Caki2 (cell line): ENCODE results near the gene FAM78B. TPM values are rescaled to one million over a fixed set of nuclear protein-coding genes. Genes with fewer than 3 reads are reported as not detected.

Experiments used
- DNase-seq: peaks from one replicate; pipeline ENCODE4 v3.0.0-alpha.2; 2015; ENCODE audit warnings: low read depth
- in situ Hi-C: cut with HindIII; loops from 2 replicates; pipeline ENCODE4 v1.10.0; 2016; ENCODE audit warnings: low sequenced_read_pairs, low pct_unique_long_range_greater_than_20kb, mixed read lengths
- total RNA-seq: library from RNA; depleted of rRNA; stranded (reverse); fragments of >200 nt; shearing (Covaris generic); gene quantifications from 2 replicates; pipeline ENCODE4 v1.2.3, GENCODE V29; 2014; ENCODE audit warnings: low replicate concordance; rRNA removed

Gene FAM78B
- total RNA-seq = 0.68 TPM in 1 of 2 replicates, not detected in the other

DNA sequence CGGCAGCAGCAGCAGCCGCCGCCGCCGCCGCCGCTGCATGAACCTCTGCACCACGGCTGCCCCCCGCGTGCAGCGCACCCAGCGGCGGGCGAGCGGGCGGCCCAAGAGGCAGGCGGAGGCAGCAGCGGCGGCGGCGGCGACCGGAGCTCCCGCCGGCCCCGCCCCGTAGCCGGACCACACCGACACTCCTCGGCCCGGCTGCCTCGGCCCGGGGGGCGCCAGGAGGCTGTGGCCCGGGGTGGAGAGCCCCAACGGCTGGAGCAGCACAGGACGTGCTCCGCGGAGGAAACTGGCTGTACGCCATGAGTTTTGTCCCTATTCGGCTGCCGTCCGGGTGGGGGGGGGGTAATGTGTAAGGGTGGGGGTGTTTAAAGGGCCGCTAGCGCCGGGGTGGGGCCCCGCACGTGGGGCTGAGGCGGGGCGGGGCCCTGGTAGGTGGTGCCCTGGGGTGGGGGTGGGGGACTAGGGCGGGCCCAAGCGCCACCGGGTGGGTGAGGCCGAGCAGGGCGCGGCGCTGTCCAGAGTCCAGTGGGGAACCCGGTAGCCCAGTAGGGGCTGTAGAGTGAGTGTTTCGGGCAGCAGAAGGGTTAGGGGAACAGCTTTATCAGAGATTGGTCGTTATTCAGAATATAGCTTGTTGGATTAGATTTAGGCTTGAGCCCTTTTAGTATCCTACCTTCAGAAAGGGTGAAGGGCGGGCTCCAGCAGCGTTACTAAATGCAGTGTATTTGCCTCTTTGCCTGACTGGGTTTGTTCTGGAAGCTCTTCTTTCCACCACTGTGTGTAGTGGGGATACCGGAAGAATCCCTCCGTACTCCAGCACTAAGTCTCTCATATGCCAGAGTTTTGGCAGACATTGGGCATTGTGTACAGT lies at the start of gene FAM78B:
Gene FAM78B, minus strand, starts transcription at position 304 of the 874 bp plus-strand sequence. CDS start 753 bp downstream, outside the sequence.
- DNase-seq = peak; percentile 68
- in situ Hi-C loops = no loop called here

- DNase-seq = no peak
- in situ Hi-C loops = no loop called here
Measured at GRCh38 chr1:166202546-166202945, 35.7 kb upstream of the FAM78B start.

- in situ Hi-C loops = no loop called here
- no peak for DNase-seq
Measured at GRCh38 chr1:166200743-166201142, 33.9 kb upstream of the FAM78B start.

GRCh38 chr1:166197597-166197996 lies 30.8 kb upstream of the FAM78B start:
- DNase-seq = peak; percentile 35
- in situ Hi-C loops = no loop called here

GRCh38 chr1:166197141-166197540 lies 30.3 kb upstream of the FAM78B start:
- peak; percentile 39 for DNase-seq
- in situ Hi-C loops = no loop called here

GRCh38 chr1:166193057-166193698 lies 26.4 kb upstream of the FAM78B start:
- in situ Hi-C loops = no loop called here
- no peak for DNase-seq

- in situ Hi-C loops = no loop called here
- DNase-seq = no peak
Measured at GRCh38 chr1:166190400-166190799, 23.6 kb upstream of the FAM78B start.

DNA sequence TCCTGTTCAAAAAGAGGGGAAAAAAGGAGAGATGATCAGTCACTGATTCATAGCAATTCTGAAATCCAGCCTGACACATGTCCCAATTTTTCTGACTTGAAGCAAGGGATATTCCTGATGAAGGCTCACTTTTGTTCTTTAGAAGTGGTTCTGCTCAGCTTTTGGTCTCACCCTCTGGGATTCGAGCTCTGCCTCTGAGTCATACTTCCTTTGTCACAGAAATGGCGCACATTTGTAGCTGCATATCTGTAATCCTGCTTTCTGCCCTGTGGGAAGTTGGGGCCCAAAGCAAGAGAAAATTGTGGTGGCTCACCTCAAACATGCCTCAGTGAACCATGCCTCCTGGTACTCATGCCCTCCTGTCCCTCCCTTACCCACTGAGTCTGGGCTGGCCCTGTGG lies 22.3 kb upstream of the FAM78B start:
- in situ Hi-C loops = no loop called here
- DNase-seq = no peak

DNA sequence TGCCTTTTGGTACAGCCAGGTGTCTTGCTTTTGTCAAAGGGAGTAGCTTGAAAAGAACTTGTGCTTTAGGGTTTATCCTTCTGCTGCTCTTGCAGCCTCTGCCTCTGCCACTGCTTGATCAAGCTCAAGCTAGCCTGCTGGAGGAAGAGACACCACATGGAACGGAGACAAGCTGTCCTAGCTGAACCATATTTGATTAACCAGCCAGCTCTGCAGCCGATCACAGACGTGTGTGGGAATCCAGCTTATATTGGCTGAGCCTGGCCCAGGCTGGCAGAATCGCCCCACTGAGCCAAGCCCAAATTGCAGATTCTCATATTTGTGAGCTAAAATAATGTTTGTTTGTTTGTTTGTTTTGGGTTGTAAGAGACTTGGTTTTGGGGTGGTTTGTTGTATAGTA lies 18.7 kb upstream of the FAM78B start:
- in situ Hi-C loops = no loop called here
- no peak for DNase-seq

- in situ Hi-C loops = no loop called here
- DNase-seq = no peak
Measured at GRCh38 chr1:166184897-166185296, 18.1 kb upstream of the FAM78B start.

- in situ Hi-C loops = no loop called here
- no peak for DNase-seq
Measured at GRCh38 chr1:166184012-166184411, 17.2 kb upstream of the FAM78B start.

- DNase-seq = no peak
- in situ Hi-C loops = no loop called here
Measured at GRCh38 chr1:166182281-166182680, 15.5 kb upstream of the FAM78B start.

DNA sequence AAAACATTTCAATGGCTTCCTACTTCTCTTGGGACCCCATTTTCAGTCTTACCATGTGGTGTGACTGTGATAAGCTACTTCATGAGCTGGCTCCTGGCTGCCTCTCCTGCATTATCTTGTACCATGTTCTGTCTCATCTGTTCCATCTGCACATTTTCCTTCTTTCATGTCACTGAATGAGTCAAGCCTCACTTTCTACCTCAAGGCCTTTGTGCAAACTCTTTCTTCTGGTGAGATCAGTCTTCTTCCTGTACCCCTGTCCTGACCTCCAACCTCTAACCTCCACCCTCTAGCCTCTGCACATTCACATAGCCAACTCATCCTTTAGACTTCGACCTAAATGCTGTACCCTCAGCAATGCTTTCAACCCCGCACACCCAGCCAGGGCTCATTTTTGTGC lies 9.6 kb upstream of the FAM78B start:
- in situ Hi-C loops = no loop called here
- DNase-seq = no peak

GRCh38 chr1:166175032-166175431 lies 8.2 kb upstream of the FAM78B start:
- in situ Hi-C loops = no loop called here
- DNase-seq = no peak

GRCh38 chr1:166174108-166174507 lies 7.3 kb upstream of the FAM78B start:
- no peak for DNase-seq
- in situ Hi-C loops = no loop called here

DNA sequence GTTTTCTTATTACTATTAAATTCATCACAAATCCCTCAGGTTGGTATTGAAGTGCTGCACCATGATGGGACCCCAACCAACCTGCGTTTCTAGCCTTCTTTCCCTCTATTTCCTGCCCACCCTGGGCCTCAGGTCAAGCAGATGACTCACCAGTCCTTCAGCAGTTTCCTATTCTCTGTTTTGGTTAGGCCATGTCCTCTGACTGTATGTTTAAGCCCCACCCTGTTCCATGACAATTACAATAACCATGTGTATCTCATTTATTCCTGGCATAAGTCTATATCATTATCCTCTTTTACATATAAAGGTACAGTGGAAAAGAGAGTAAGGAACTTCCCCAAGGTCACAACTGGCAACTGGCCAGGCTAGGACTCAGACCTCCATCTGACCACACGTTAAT lies 5.3 kb upstream of the FAM78B start:
- no peak for DNase-seq
- in situ Hi-C loops = no loop called here

DNA sequence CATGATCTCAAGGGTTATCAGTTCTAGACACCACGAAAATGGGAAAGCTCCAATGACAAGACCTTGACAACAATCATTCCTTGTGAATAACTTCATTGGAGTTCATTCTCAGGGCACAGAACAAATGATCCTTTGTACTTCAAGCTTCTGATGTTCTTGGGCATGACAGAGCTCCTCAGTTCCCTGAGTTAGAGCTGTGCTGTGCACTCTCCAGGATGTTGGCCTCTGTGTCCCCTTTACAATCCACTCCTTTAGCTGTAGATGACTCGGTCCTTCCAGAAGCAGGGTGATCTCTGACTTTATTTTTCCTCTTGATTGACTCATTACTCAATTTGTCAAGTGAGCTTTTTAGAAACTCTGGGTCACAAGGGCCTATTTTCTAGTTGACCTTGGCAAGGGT lies 3.9 kb upstream of the FAM78B start:
- DNase-seq = no peak
- in situ Hi-C loops = no loop called here

DNA sequence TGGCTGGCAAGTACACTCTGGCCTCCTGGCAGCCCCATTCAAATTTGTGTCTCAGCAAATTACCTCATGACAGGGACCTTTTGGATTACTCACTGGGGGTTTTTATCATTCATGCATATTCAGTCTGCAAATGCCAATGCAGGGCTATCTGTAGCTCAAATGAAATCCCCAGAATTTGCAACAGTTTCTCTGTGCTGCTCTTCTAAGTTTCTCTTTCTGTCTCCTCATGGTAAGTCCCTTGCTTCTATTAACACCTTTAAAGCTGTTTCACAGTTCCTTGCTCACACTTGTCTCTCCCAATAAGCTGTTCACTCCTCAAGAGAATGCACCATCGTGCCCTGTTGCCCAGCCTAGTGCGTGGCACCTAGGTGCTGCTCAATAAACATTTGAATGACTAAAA lies 3.3 kb upstream of the FAM78B start:
- in situ Hi-C loops = no loop called here
- no peak for DNase-seq

DNA sequence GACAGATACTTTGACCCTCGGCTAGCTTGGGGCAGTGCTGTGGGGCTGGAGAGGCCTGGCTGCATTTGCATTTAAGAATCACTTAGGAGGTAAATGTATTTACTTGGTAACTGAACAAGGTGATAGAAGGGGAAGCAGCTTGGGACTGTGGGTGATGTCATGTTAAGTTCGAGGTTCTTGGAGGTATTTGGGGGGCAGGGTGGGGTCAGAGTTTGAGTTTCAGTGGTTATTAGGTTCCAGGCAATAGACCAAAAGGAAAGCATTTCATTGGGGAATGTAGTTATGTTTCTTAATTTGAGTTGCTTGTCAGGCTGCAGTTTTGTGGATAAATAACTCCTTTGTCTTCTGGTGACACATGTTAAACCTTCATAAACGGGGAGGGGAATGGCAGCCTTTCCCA lies 2.4 kb upstream of the FAM78B start:
- in situ Hi-C loops = no loop called here
- no peak for DNase-seq

- DNase-seq = no peak
- in situ Hi-C loops = no loop called here
Measured at GRCh38 chr1:166167572-166167925, 748 bp upstream of the FAM78B start.
